ENCODE measurements around the gene MON1A. TPM values are rescaled to one million over a fixed set of nuclear protein-coding genes. Genes with fewer than 3 reads are reported as not detected.

MON1A gene
- total and polyA plus RNA-seq, 2 experiments from 2014 or later, result 6.4 to 12.1 TPM

DNA sequence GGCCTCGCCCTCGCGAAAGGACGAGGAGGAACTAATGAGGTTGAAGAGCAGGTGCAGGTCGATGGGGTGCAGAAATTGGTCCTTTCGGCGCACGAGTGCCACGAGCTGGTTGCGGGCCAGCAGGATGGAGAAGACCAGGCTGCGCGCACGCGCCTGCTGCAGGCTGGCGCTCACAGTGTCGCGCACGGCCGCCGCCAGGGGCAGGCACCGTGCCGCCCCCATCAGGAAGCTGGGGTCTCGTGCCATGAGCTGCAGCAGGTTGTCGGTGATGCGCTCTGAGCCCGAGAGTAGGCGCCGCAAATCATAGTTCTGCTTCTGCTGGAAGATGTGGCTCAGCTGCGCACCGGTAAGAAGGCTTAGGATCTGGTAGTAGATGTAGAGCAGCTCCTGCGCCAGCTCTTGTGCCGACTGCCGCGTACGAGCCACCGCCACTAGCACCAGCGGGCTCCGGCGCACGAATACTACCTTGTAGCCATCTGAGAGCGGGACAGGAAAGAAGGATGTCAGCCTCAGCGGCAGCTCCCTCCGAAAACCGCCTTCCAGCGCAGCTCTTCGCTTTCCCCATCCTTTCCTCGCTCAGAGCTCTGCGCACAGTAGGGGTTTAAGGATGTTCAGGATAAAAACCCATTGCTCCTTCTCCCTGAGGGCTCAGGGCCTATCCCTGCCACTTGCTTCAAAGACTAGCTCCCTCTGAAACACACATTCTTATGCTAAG is 19.0 kb downstream of the MON1A start:
- peaks cover 22% of the 10 kb centered on the region for H3F3A ChIP-seq (replicated peaks; ENCODE audit: low read depth)
- no peaks in the 10 kb centered on the region; the same call in 2 of the 3 replicates for H3K36me3 Mint-ChIP-seq (ENCODE audit: low read depth)
- DNase-seq (ENCODE audit: low spot score) (peak; percentile 90), ATAC-seq (peak; percentile 84)
- no peaks in the 10 kb centered on the region for H3K9me2 ChIP-seq (ENCODE audit: insufficient read depth)
- H3K27ac ChIP-seq (ENCODE audit: low read depth), result no peak overlapping the region
- peak overlapping the region; percentile 56 for H3K4me3 ChIP-seq
- no peak overlapping the region; the same call in 1 of the 2 replicates for H3K27ac Mint-ChIP-seq
- peaks cover 28% of the 10 kb centered on the region for H3K27me3 Mint-ChIP-seq (ENCODE audit: insufficient read depth, low read depth, poor library complexity)
- H3K4me2 ChIP-seq, result peak overlapping the region; percentile 85
- H3K4me3 Mint-ChIP-seq, result peak overlapping the region; percentile 61
- H4K20me1 ChIP-seq (replicated peaks; ENCODE audit: insufficient read depth), result no peaks in the 10 kb centered on the region; the same call in 1 of the 2 replicates
- H3K9me3 Mint-ChIP-seq, result no peaks in the 10 kb centered on the region
- H2AFZ ChIP-seq, result peak overlapping the region; percentile 80
- H3K27me3 ChIP-seq (ENCODE audit: insufficient read depth), result peaks cover 11% of the 10 kb centered on the region; the same call in 1 of the 2 replicates
- TF ChIP-seq, protein P1, sequence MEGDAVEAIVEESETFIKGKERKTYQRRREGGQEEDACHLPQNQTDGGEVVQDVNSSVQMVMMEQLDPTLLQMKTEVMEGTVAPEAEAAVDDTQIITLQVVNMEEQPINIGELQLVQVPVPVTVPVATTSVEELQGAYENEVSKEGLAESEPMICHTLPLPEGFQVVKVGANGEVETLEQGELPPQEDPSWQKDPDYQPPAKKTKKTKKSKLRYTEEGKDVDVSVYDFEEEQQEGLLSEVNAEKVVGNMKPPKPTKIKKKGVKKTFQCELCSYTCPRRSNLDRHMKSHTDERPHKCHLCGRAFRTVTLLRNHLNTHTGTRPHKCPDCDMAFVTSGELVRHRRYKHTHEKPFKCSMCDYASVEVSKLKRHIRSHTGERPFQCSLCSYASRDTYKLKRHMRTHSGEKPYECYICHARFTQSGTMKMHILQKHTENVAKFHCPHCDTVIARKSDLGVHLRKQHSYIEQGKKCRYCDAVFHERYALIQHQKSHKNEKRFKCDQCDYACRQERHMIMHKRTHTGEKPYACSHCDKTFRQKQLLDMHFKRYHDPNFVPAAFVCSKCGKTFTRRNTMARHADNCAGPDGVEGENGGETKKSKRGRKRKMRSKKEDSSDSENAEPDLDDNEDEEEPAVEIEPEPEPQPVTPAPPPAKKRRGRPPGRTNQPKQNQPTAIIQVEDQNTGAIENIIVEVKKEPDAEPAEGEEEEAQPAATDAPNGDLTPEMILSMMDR (conservative IDR thresholded peaks at IDR 0.05; ENCODE audit: low read depth in 2 of 2), result peak; percentile 36 to 63; a peak in 3 of 4 replicates
- TF ChIP-seq, protein P2, sequence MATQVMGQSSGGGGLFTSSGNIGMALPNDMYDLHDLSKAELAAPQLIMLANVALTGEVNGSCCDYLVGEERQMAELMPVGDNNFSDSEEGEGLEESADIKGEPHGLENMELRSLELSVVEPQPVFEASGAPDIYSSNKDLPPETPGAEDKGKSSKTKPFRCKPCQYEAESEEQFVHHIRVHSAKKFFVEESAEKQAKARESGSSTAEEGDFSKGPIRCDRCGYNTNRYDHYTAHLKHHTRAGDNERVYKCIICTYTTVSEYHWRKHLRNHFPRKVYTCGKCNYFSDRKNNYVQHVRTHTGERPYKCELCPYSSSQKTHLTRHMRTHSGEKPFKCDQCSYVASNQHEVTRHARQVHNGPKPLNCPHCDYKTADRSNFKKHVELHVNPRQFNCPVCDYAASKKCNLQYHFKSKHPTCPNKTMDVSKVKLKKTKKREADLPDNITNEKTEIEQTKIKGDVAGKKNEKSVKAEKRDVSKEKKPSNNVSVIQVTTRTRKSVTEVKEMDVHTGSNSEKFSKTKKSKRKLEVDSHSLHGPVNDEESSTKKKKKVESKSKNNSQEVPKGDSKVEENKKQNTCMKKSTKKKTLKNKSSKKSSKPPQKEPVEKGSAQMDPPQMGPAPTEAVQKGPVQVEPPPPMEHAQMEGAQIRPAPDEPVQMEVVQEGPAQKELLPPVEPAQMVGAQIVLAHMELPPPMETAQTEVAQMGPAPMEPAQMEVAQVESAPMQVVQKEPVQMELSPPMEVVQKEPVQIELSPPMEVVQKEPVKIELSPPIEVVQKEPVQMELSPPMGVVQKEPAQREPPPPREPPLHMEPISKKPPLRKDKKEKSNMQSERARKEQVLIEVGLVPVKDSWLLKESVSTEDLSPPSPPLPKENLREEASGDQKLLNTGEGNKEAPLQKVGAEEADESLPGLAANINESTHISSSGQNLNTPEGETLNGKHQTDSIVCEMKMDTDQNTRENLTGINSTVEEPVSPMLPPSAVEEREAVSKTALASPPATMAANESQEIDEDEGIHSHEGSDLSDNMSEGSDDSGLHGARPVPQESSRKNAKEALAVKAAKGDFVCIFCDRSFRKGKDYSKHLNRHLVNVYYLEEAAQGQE (IDR thresholded peaks at IDR 0.05; ENCODE audit: unreplicated experiment), result no peak
- no peaks in the 10 kb centered on the region for H3K79me2 ChIP-seq (replicated peaks; ENCODE audit: insufficient read depth)
- H3K36me3 ChIP-seq (ENCODE audit: insufficient read depth), result no peaks in the 10 kb centered on the region
- H3K4me1 Mint-ChIP-seq, result peaks cover 42% of the 10 kb centered on the region
- peaks cover 28% of the 10 kb centered on the region for H3K4me1 ChIP-seq (ENCODE audit: insufficient read depth)

DNA sequence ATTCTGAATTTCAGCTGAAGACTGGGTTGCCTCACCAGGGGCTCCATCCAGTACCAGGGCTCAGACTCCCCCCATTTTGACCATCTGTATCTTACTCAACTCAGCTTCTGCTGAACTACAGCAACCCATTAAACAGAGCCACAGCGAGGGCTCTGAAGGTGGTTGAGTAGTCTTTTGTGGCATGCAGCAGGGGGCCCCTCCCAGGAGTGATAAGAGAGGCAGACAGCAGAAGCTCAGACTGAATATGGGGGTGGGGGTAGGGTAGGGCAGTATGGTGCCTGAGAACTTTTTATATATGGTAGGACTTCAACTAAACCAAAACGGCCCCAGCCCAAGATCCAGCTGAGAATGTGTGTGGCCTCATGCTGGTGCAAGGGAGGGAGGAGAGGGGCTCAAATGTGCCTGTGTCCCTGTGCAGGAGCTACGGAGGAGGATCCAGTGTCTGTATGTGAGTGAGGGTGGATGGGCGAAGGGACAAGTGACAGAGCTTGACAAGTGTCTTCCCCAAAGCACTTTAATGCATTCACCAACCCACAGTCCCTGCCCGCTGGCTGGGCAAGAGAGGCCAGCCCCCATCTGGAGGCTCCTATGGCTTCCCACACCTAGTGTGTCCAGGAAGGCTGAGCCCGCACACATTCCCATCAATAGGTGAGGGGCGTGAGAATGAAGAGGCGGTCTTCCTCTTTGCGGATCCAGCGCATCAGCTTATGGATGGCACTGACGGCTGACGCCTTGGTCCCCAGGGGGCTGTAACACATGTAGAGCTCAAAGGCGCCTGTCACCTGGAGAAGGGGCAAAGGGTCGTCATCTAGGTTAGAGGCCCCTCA is 21.0 kb downstream of the MON1A start:
- Histone ChIP-seq H3K79me2 (replicated peaks; ENCODE audit: insufficient read depth) (no peaks in the 10 kb centered on the region), H2AFZ (no peak overlapping the region), H3F3A (replicated peaks; ENCODE audit: low read depth) (peaks cover 32% of the 10 kb centered on the region), H3K4me2 (no peak overlapping the region), H3K36me3 (ENCODE audit: insufficient read depth) (no peaks in the 10 kb centered on the region), H3K4me3 (no peak overlapping the region), H3K27ac (ENCODE audit: low read depth) (no peak overlapping the region), H3K4me1 (ENCODE audit: insufficient read depth) (peaks cover 41% of the 10 kb centered on the region), H4K20me1 (replicated peaks; ENCODE audit: insufficient read depth) (no peaks in the 10 kb centered on the region; the same call in 1 of the 2 replicates), H3K9me2 (ENCODE audit: insufficient read depth) (peaks cover 5% of the 10 kb centered on the region; the same call in 1 of the 2 replicates), H3K27me3 (ENCODE audit: insufficient read depth) (peaks cover 11% of the 10 kb centered on the region; the same call in 1 of the 2 replicates)
- Mint-ChIP-seq H3K36me3 (ENCODE audit: low read depth) (no peaks in the 10 kb centered on the region; the same call in 2 of the 3 replicates), H3K27me3 (ENCODE audit: insufficient read depth, low read depth, poor library complexity) (peaks cover 31% of the 10 kb centered on the region), H3K4me3 (no peak overlapping the region), H3K27ac (no peak overlapping the region), H3K9me3 (no peaks in the 10 kb centered on the region), H3K4me1 (peaks cover 45% of the 10 kb centered on the region)
- DNase-seq (ENCODE audit: low spot score) (no peak), ATAC-seq (no peak)
- TF ChIP-seq, protein P1 (conservative IDR thresholded peaks at IDR 0.05; ENCODE audit: low read depth in 2 of 2), result no peak
- TF ChIP-seq EZH2 (IDR thresholded peaks at IDR 0.05; ENCODE audit: low read depth, unreplicated experiment) (no peak), ETS1 (IDR thresholded peaks at IDR 0.05) (no peak), EZH2phosphoT487 (IDR thresholded peaks at IDR 0.05; ENCODE audit: unreplicated experiment) (no peak), POLR2AphosphoS5 (IDR thresholded peaks at IDR 0.05; ENCODE audit: low read depth) (no peak), NANOG (IDR thresholded peaks at IDR 0.05; ENCODE audit: borderline replicate concordance) (no peak), STAT1 (IDR thresholded peaks at IDR 0.05; ENCODE audit: unreplicated experiment) (no peak)
- TF ChIP-seq, protein P2 (IDR thresholded peaks at IDR 0.05; ENCODE audit: unreplicated experiment), result no peak

Measured in GM23338 (cell line).